B cell (primary cell): Measurements from ENCODE around the gene TMEM87B.

Source experiments
- EZH2 ChIP-seq: IDR thresholded peaks from 2 replicates; pipeline ENCODE4 v1.6.1; 2012; ENCODE audit warnings: borderline replicate concordance, low read depth, mild to moderate bottlenecking, moderate library complexity, low read length; ENCODE audit not compliant: insufficient read depth, poor library complexity, severe bottlenecking
- TF ChIP-seq, protein P1 (sequence below): fragments of 200-600 bp; IDR thresholded peaks from one replicate; pipeline ENCODE4 v1.8.0; 2022; ENCODE audit warnings: antibody characterized with exemption, mild to moderate bottlenecking

DNA sequence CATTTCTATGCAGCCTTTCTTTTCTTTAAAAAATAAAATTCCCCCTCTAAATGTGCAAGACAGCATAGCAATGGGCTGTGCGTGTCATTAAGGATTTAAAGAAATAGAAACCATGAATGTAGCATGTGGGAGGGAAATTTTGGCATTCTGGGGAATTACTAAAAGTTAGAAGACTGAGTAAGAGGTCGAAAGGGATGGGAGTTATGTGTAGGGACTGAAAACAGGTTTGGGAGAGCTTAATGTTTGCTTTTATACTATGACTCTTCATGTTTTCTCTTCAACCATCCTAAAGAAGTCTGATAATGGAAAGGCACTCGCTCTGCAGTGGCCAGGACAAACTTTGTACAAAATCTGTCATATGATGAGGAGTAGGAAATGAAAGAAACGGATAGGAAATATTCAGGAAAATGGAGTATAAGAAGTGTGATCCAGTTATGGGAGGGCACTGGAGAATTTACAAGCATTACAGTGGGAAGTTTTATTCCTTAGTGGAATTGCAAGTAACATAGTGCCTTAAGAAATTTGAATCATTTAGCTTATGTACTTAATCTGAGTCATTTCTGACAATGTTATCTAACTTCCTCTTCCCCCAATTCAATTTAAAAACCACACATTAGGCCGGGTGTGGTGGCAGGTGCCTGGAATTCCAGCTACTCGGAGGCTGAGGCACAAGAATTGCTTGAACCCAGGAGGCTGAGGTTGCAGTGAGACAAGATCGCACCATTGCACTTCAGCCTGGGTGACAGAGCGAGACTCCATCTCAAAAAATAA lies 20.6 kb downstream of the TMEM87B start:
- TF ChIP-seq, protein P1, sequence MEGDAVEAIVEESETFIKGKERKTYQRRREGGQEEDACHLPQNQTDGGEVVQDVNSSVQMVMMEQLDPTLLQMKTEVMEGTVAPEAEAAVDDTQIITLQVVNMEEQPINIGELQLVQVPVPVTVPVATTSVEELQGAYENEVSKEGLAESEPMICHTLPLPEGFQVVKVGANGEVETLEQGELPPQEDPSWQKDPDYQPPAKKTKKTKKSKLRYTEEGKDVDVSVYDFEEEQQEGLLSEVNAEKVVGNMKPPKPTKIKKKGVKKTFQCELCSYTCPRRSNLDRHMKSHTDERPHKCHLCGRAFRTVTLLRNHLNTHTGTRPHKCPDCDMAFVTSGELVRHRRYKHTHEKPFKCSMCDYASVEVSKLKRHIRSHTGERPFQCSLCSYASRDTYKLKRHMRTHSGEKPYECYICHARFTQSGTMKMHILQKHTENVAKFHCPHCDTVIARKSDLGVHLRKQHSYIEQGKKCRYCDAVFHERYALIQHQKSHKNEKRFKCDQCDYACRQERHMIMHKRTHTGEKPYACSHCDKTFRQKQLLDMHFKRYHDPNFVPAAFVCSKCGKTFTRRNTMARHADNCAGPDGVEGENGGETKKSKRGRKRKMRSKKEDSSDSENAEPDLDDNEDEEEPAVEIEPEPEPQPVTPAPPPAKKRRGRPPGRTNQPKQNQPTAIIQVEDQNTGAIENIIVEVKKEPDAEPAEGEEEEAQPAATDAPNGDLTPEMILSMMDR, result no peak
- no peak for TF ChIP-seq EZH2
